HAP-1 (cell line): ENCODE data around the gene SIT1.
A peak's percentile ranks its signal among the peaks of the same experiment; 100 is the strongest.
"Not testable (repeated sequence)": the region's sequence is repeated elsewhere in the genome, so short reads cannot be mapped to it uniquely, and the experiment has no call there.

Experiments used
- DNase-seq, 2 experiments: peaks; one replicate each; pipeline ENCODE4 v3.0.0-alpha.2; 2016 to 2020; ENCODE audit warnings: low spot score in 2 of 2
- H3K27me3 ChIP-seq: fragments of 250-450 bp; sonication (Bioruptor Pico); 2 replicates; pipeline ENCODE4 v1.5.1; 2020; ENCODE audit warnings: low read depth, mild to moderate bottlenecking, moderate library complexity
- H3K36me3 ChIP-seq: fragments of 250-450 bp; sonication (Bioruptor Pico); replicated peaks from 2 replicates; pipeline ENCODE4 v1.5.1; 2020; ENCODE audit warnings: mild to moderate bottlenecking
- H3K4me1 ChIP-seq: fragments of 250-450 bp; sonication (Bioruptor Pico); 2 replicates; pipeline ENCODE4 v1.5.1; 2020; ENCODE audit warnings: mild to moderate bottlenecking
- H3K4me3 ChIP-seq: fragments of 250-450 bp; sonication (Bioruptor Pico); 2 replicates; pipeline ENCODE4 v1.5.1; 2020; ENCODE audit warnings: mild to moderate bottlenecking, moderate library complexity
- H3K9me3 ChIP-seq: fragments of 250-450 bp; sonication (Bioruptor Pico); 2 replicates; pipeline ENCODE4 v1.5.1; 2020; ENCODE audit warnings: mild to moderate bottlenecking, moderate library complexity
- in situ Hi-C: fragments of 300-500 bp; cut with MboI; formaldehyde crosslinking; loops from 3 replicates; pipeline ENCODE4 v1.14.3; 2020; ENCODE audit warnings: low sequenced_read_pairs, inconsistent platforms, mixed read lengths

SIT1 gene

GRCh38 chr9:35627575-35627974 lies 23.2 kb downstream of the SIT1 start:
- Histone ChIP-seq H3K4me3 (no peak overlapping the region), H3K27me3 (no peaks in the 10 kb centered on the region), H3K36me3 (no peaks in the 10 kb centered on the region), H3K9me3 (no peaks in the 10 kb centered on the region), H3K4me1 (no peaks in the 10 kb centered on the region; the same call in 1 of the 2 replicates)
- in situ Hi-C loops: no loop called here
- no peak for DNase-seq

GRCh38 chr9:35619800-35620158 lies 31.0 kb downstream of the SIT1 start:
- no peaks in the 10 kb centered on the region for H3K36me3 ChIP-seq
- no peak for DNase-seq
- in situ Hi-C loops: no loop called here
- peaks cover 9% of the 10 kb centered on the region; the same call in 1 of the 2 replicates for H3K27me3 ChIP-seq
- H3K4me3 ChIP-seq: no peak overlapping the region
- no peaks in the 10 kb centered on the region for H3K9me3 ChIP-seq
- H3K4me1 ChIP-seq: no peaks in the 10 kb centered on the region

- in situ Hi-C loops: no loop called here
- Histone ChIP-seq H3K27me3 (peaks cover 12% of the 10 kb centered on the region; the same call in 1 of the 2 replicates), H3K9me3 (no peaks in the 10 kb centered on the region), H3K4me1 (no peaks in the 10 kb centered on the region), H3K4me3 (no peak overlapping the region), H3K36me3 (no peaks in the 10 kb centered on the region)
- no peak for DNase-seq
These were observed 31.6 kb downstream of the SIT1 start for GRCh38 chr9:35618854-35619799.

- H3K4me1 ChIP-seq: no peaks in the 10 kb centered on the region
- no peaks in the 10 kb centered on the region for H3K9me3 ChIP-seq
- DNase-seq: no peak
- in situ Hi-C loops: no loop called here
- H3K27me3 ChIP-seq: peaks cover 14% of the 10 kb centered on the region; the same call in 1 of the 2 replicates
- H3K4me3 ChIP-seq: no peak within 1 kb of the TSS
- no peaks in the 10 kb centered on the region for H3K36me3 ChIP-seq
These were observed 32.4 kb downstream of the SIT1 start, which contains the start of gene CD72 for GRCh38 chr9:35618325-35618727. CD72 (minus strand) TSS chr9:35618413; CDS start chr9:35618303, 110 bp downstream.

- H3K4me3 ChIP-seq: no peak overlapping the region
- peaks cover 16% of the 10 kb centered on the region; the same call in 1 of the 2 replicates for H3K27me3 ChIP-seq
- H3K4me1 ChIP-seq: no peaks in the 10 kb centered on the region
These were observed 33.2 kb downstream of the SIT1 start for GRCh38 chr9:35617548-35617947.

GRCh38 chr9:35616681-35617459 lies 33.9 kb downstream of the SIT1 start:
- no peak overlapping the region for H3K4me3 ChIP-seq
- no peaks in the 10 kb centered on the region for H3K9me3 ChIP-seq
- H3K27me3 ChIP-seq: peaks cover 16% of the 10 kb centered on the region; the same call in 1 of the 2 replicates
- peak in 1 of 2 experiments; percentile 35 for DNase-seq
- H3K4me1 ChIP-seq: no peaks in the 10 kb centered on the region
- in situ Hi-C loops: no loop called here
- no peaks in the 10 kb centered on the region for H3K36me3 ChIP-seq

More at GRCh38 chr9:35617548-35617947, 33.2 kb downstream of the SIT1 start:
- in situ Hi-C loops: no loop called here
- no peaks in the 10 kb centered on the region for H3K9me3 ChIP-seq
- no peaks in the 10 kb centered on the region for H3K36me3 ChIP-seq
- DNase-seq: no peak

- H3K36me3 ChIP-seq: no peaks in the 10 kb centered on the region
- H3K4me3 ChIP-seq: no peak overlapping the region
- no peak for DNase-seq
- peaks cover 16% of the 10 kb centered on the region; the same call in 1 of the 2 replicates for H3K27me3 ChIP-seq
- no peaks in the 10 kb centered on the region for H3K4me1 ChIP-seq
- in situ Hi-C loops: no loop called here
- no peaks in the 10 kb centered on the region for H3K9me3 ChIP-seq
These were observed 34.6 kb downstream of the SIT1 start for GRCh38 chr9:35615981-35616680.

- in situ Hi-C loops: no loop called here
These were observed 37.9 kb downstream of the SIT1 start for GRCh38 chr9:35612843-35613242.

GRCh38 chr9:35612066-35612465 lies 38.7 kb downstream of the SIT1 start:
- H3K36me3 ChIP-seq, in situ Hi-C loops, H3K4me1 ChIP-seq, DNase-seq, H3K9me3 ChIP-seq, H3K4me3 ChIP-seq: not testable (repeated sequence)
- peaks cover 13% of the 10 kb centered on the region; the same call in 1 of the 2 replicates for H3K27me3 ChIP-seq

More at GRCh38 chr9:35612843-35613242, 37.9 kb downstream of the SIT1 start:
- no peak for DNase-seq
- Histone ChIP-seq H3K27me3 (peaks cover 16% of the 10 kb centered on the region; the same call in 1 of the 2 replicates), H3K36me3 (peaks cover 5% of the 10 kb centered on the region), H3K4me3 (no peak overlapping the region), H3K9me3 (no peaks in the 10 kb centered on the region), H3K4me1 (no peaks in the 10 kb centered on the region)

- Histone ChIP-seq H3K27me3 (peaks cover 9% of the 10 kb centered on the region; the same call in 1 of the 2 replicates), H3K4me1 (peaks cover 6% of the 10 kb centered on the region), H3K9me3 (no peaks in the 10 kb centered on the region), H3K4me3 (no peak overlapping the region), H3K36me3 (peaks cover 5% of the 10 kb centered on the region)
- in situ Hi-C loops: no loop called here
- DNase-seq: peak; percentile 22 to 67
These were observed 39.4 kb downstream of the SIT1 start for GRCh38 chr9:35611230-35611797.

- Histone ChIP-seq H3K4me1 (peaks cover 8% of the 10 kb centered on the region), H3K9me3 (no peaks in the 10 kb centered on the region), H3K27me3 (peaks cover 7% of the 10 kb centered on the region; the same call in 1 of the 2 replicates), H3K4me3 (no peak overlapping the region), H3K36me3 (peaks cover 5% of the 10 kb centered on the region)
- in situ Hi-C loops: no loop called here
- DNase-seq: no peak
These were observed 40.9 kb downstream of the SIT1 start for GRCh38 chr9:35609820-35610163.

- no peak for DNase-seq
- H3K27me3 ChIP-seq: peaks cover 5% of the 10 kb centered on the region; the same call in 1 of the 2 replicates
- peaks cover 14% of the 10 kb centered on the region for H3K4me1 ChIP-seq
- no peaks in the 10 kb centered on the region for H3K9me3 ChIP-seq
- peaks cover 5% of the 10 kb centered on the region for H3K36me3 ChIP-seq
- H3K4me3 ChIP-seq: no peak overlapping the region
- in situ Hi-C loops: no loop called here
These were observed 41.5 kb downstream of the SIT1 start for GRCh38 chr9:35609001-35609819.
